Right lobe of liver (tissue), 6 donors: ENCODE data around the gene ZC3H7A. TPM values are rescaled to one million over a fixed set of nuclear protein-coding genes. Genes with fewer than 3 reads are reported as not detected.

Experiments
- ATAC-seq, 4 donors: fragments of 200-7000 bp; cut with Tn5 transposase; one replicate each; pipeline ENCODE4 v1.9.1; 2020; ENCODE audit warnings: mild to moderate bottlenecking in 4 of 4, moderate library complexity in 4 of 4
- DNase-seq, 3 donors: peaks; one replicate each; pipeline ENCODE4 v3.0.0-alpha.2; 2020
- H3K27ac ChIP-seq, 3 donors: fragments of 200-600 bp; one replicate each; pipeline ENCODE4 v1.8.0; 2022
- H3K27me3 ChIP-seq, 2 donors: fragments of 200-600 bp; one replicate each; pipeline ENCODE4 v1.8.0; 2022
- H3K36me3 ChIP-seq, 4 donors: fragments of 200-600 bp; sonication (generic) in 1 of 4; one replicate each; pipeline versions ENCODE4 v1.5.1 to v1.8.0; 2017 to 2022; ENCODE audit warnings: control low read depth in 1 of 4
- H3K4me1 ChIP-seq, 4 donors: fragments of 200-600 bp; sonication (generic) in 1 of 4; one replicate each; pipeline versions ENCODE4 v1.5.1 to v1.8.0; 2017 to 2022; ENCODE audit warnings: control low read depth in 1 of 4
- H3K4me3 ChIP-seq, 3 donors: fragments of 200-600 bp; one replicate each; pipeline ENCODE4 v1.8.0; 2022
- H3K9me3 ChIP-seq, 4 donors: fragments of 200-600 bp; sonication (generic) in 1 of 4; one replicate each; pipeline versions ENCODE4 v1.5.1 to v1.8.0; 2017 to 2022; ENCODE audit warnings: control low read depth in 1 of 4
- POLR2A ChIP-seq: fragments of 450-650 bp; IDR thresholded peaks from one replicate; pipeline ENCODE4 v1.6.1; 2017; ENCODE audit warnings: antibody characterized with exemption, mild to moderate bottlenecking
- WGBS: methylation state at CpG from one replicate; pipeline ENCODE4 v1.1.6; 2018; ENCODE audit warnings: low coverage, low lambda C conversion rate; ENCODE audit not compliant: insufficient coverage; ENCODE audit errors: missing lambda C conversion rate; 5-methylcytosine and 5-hydroxymethylcytosine counted together
- intact Hi-C, 2 donors: fragments of 100-400 bp; cut with DNase I; formaldehyde crosslinking; loops; one replicate each; pipeline versions ENCODE4 v1.11.2 to v1.14.1; 2022
- total RNA-seq, 6 experiments: library from RNA; depleted of rRNA in 2 of 6; stranded (reverse); fragments of >200 nt in 2 of 6; fragmentation: NEBNext Ultra II Directional in 3 of 6; extraction: Animal tissue kit (Norgen Biotek cat#: 25700) in 3 of 6; gene quantifications; one replicate each; pipeline versions ENCODE4 v1.1.0 to v1.2.4, GENCODE V29; 2016 to 2023
- TF ChIP-seq, protein P1 (sequence below), 4 donors: fragments of 200-600 bp in 3 of 4; fragments of 450-650 bp in 1 of 4; IDR thresholded peaks; one replicate each; pipeline versions ENCODE4 v1.5.1 to v1.8.0; 2016 to 2022; ENCODE audit warnings: antibody characterized with exemption in 4 of 4, mild to moderate bottlenecking in 2 of 4
- donor health status: DM: no; HTN: yes; CAD: no.
- donor health status: DM: no; HTN: no; CAD: no.
- donor health status: DM: no; HTN: no; CAD: no.
- donor health status: DM: no; HTN: yes; CAD: no.
- donor health status: DM: no; HTN: yes; CAD: no.

Gene ZC3H7A
- total RNA-seq, 6 experiments from 2014 or later, result 22.8 to 34.0 (median 26.9) TPM

GRCh38 chr16:11783319-11784037 lies 13.6 kb downstream of the ZC3H7A start:
- TF ChIP-seq, protein P1, sequence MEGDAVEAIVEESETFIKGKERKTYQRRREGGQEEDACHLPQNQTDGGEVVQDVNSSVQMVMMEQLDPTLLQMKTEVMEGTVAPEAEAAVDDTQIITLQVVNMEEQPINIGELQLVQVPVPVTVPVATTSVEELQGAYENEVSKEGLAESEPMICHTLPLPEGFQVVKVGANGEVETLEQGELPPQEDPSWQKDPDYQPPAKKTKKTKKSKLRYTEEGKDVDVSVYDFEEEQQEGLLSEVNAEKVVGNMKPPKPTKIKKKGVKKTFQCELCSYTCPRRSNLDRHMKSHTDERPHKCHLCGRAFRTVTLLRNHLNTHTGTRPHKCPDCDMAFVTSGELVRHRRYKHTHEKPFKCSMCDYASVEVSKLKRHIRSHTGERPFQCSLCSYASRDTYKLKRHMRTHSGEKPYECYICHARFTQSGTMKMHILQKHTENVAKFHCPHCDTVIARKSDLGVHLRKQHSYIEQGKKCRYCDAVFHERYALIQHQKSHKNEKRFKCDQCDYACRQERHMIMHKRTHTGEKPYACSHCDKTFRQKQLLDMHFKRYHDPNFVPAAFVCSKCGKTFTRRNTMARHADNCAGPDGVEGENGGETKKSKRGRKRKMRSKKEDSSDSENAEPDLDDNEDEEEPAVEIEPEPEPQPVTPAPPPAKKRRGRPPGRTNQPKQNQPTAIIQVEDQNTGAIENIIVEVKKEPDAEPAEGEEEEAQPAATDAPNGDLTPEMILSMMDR (IDR thresholded peaks at IDR 0.05), result no peak
- TF ChIP-seq POLR2A, result no peak
- intact Hi-C loops, result no loop called here
- no peaks in the 10 kb centered on the region for H3K9me3 ChIP-seq
- peaks cover 0 to 8% (median 1%) of the 10 kb centered on the region in 4 donors for H3K36me3 ChIP-seq
- no peak for DNase-seq
- H3K4me1 ChIP-seq, result peaks cover 0 to 37% (median 13%) of the 10 kb centered on the region in 4 donors
- H3K27me3 ChIP-seq, result no peaks in the 10 kb centered on the region
- no peak overlapping the region for H3K4me3 ChIP-seq
- peak overlapping the region; percentile 66 to 81 (median 77) for H3K27ac ChIP-seq
- 12% methylated on average over 5 of the region's 5 CpGs for WGBS
- ATAC-seq, result peak; percentile 33 to 73 (median 64)

DNA sequence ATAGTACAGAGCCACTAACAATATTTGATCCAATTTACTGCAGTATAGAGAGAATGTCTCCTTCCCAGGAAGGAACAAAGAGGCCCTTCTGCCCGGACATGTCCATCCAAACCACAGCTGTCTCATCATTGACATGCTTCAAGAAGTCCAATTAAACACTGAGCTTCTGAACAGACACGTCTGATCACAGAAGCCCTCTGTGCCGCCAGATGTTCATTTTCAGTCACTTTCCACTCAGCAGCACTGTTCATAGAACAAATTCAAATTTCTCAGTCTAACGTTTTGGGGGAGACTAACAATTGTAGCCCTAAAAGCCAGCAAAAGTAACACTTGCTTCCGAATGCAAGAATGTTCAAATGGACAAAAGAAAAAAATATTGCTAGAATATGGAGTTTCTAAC lies 15.3 kb downstream of the ZC3H7A start:
- intact Hi-C loops, result no loop called here

DNA sequence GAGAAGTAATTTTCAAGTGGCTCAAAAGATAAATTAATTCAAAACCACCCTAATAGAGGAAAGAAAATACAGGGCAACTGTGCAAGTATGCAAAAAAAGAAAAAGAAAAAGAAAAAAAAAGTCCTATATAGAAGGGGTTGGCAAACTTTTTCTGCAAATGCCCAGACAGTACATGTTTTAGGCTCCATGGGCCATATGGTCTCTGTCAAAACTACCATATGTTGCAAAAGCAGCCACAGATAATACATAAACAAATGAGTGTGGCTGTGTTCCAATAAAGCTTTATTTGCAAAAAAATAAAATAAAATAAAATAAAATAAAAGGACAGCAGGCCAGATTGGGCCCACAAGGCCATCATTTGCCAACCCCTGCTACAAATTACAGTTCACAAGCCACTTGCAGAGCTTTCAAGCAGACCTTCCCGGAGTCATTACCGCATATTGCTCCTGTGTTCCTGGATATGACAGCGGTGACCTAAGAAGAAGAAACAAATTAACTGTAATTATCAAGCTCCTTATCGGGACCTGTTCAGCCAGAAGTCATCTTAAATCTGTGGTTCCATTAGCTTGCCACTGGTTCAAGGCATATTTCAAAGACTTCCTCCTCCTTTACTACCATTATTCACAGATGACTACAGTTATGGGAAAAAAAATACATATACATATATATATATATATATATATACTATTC lies 15.9 kb downstream of the ZC3H7A start:
- H3K9me3 ChIP-seq, result no peaks in the 10 kb centered on the region
- DNase-seq (no peak), ATAC-seq (no peak)
- intact Hi-C loops, result no loop called here
- peaks cover 0 to 26% (median 8%) of the 10 kb centered on the region in 4 donors for H3K4me1 ChIP-seq
- no peaks in the 10 kb centered on the region for H3K27me3 ChIP-seq
- peak overlapping the region in 1 of 3 donors; percentile 6 for H3K27ac ChIP-seq
- H3K4me3 ChIP-seq, result no peak overlapping the region
- TF ChIP-seq POLR2A, result no peak
- TF ChIP-seq, protein P1 (IDR thresholded peaks at IDR 0.05), result no peak
- 93% methylated on average over 4 of the region's 4 CpGs for WGBS
- H3K36me3 ChIP-seq, result peaks cover 0 to 31% (median 11%) of the 10 kb centered on the region in 4 donors

More for the DNA sequence above, 15.3 kb downstream of the ZC3H7A start:
- H3K4me3 ChIP-seq, result no peak overlapping the region
- peaks cover 0 to 25% (median 7%) of the 10 kb centered on the region in 4 donors for H3K36me3 ChIP-seq
- H3K9me3 ChIP-seq, result no peaks in the 10 kb centered on the region
- WGBS, result 75% methylated on average over 5 of the region's 5 CpGs
- ATAC-seq (no peak), DNase-seq (no peak)
- no peaks in the 10 kb centered on the region for H3K27me3 ChIP-seq
- TF ChIP-seq, protein P1 (IDR thresholded peaks at IDR 0.05), result no peak
- no peak for TF ChIP-seq POLR2A
- peaks cover 0 to 31% (median 11%) of the 10 kb centered on the region in 4 donors for H3K4me1 ChIP-seq
- peak overlapping the region; percentile 5 to 66 (median 6) for H3K27ac ChIP-seq

GRCh38 chr16:11779074-11779473 lies 18.0 kb downstream of the ZC3H7A start:
- H3K4me3 ChIP-seq, result no peak overlapping the region
- no peak for ATAC-seq
- no peak for DNase-seq
- H3K27me3 ChIP-seq, result no peaks in the 10 kb centered on the region
- no peaks in the 10 kb centered on the region for H3K9me3 ChIP-seq
- H3K36me3 ChIP-seq, result peaks cover 0 to 52% (median 19%) of the 10 kb centered on the region in 4 donors
- no peak overlapping the region for H3K27ac ChIP-seq
- H3K4me1 ChIP-seq, result peaks cover 0 to 19% (median 5%) of the 10 kb centered on the region in 4 donors
- intact Hi-C loops, result no loop called here
- 82% methylated on average over 7 of the region's 7 CpGs for WGBS
- TF ChIP-seq POLR2A, result no peak
- TF ChIP-seq, protein P1 (IDR thresholded peaks at IDR 0.05), result no peak
